HepG2 (cell line): ENCODE results near the gene ZSCAN21. TPM values are rescaled to one million over a fixed set of nuclear protein-coding genes. Genes with fewer than 3 reads are reported as not detected.

Experiments
- ATF4 ChIP-seq, 2 experiments: fragments of 450-650 bp in 1 of 2; sonication (generic) in 1 of 2; formaldehyde crosslinking; IDR thresholded peaks; 2 replicates each; pipeline versions ENCODE4 v1.5.0 to v1.8.0; 2020 to 2022; ENCODE audit warnings: mild to moderate bottlenecking in 1 of 2, missing genetic modification reagents in 1 of 2
- CEBPB ChIP-seq: IDR thresholded peaks from 2 replicates; pipeline ENCODE4 v1.6.1; 2011; ENCODE audit warnings: low read depth, low read length, improper control_type of control experiment, borderline replicate concordance
- DNMT3B ChIP-seq: conservative IDR thresholded peaks from 2 replicates; pipeline ENCODE4 v1.6.1; 2016; ENCODE audit warnings: missing biosample characterization, control low read depth
- FOXJ3 ChIP-seq: sonication (generic); formaldehyde crosslinking; IDR thresholded peaks from 2 replicates; pipeline ENCODE4 v1.4.0; 2020; ENCODE audit warnings: missing genetic modification reagents, mild to moderate bottlenecking, borderline replicate concordance
- GMEB2 ChIP-seq: IDR thresholded peaks from 2 replicates; pipeline ENCODE4 v1.6.1; 2016; ENCODE audit warnings: missing biosample characterization, missing genetic modification reagents, low read depth
- GRHL1 ChIP-seq: sonication (generic); formaldehyde crosslinking; conservative IDR thresholded peaks from 2 replicates; pipeline ENCODE4 v1.8.0; 2022; ENCODE audit warnings: missing genetic modification reagents
- ISX ChIP-seq: sonication (generic); formaldehyde crosslinking; conservative IDR thresholded peaks from 2 replicates; pipeline ENCODE4 v1.5.0; 2020; ENCODE audit warnings: missing genetic modification reagents
- KDM4B ChIP-seq: sonication (generic); formaldehyde crosslinking; IDR thresholded peaks from 2 replicates; pipeline ENCODE4 v1.4.0; 2020; ENCODE audit warnings: missing genetic modification reagents
- KLF12 ChIP-seq: sonication (generic); formaldehyde crosslinking; IDR thresholded peaks from 2 replicates; pipeline ENCODE4 v1.4.0; 2020; ENCODE audit warnings: missing genetic modification reagents, borderline replicate concordance
- MTA3 ChIP-seq: sonication (generic); formaldehyde crosslinking; IDR thresholded peaks from 2 replicates; pipeline ENCODE4 v1.4.0; 2020; ENCODE audit warnings: missing genetic modification reagents
- NFIC ChIP-seq: IDR thresholded peaks from 2 replicates; pipeline ENCODE4 v1.6.1; 2012; ENCODE audit warnings: mild to moderate bottlenecking, low read length, inconsistent platforms
- SMARCE1 ChIP-seq: fragments of 450-650 bp; IDR thresholded peaks from 2 replicates; pipeline ENCODE4 v1.6.1; 2017; ENCODE audit warnings: borderline replicate concordance
- STAT5B ChIP-seq: sonication (generic); formaldehyde crosslinking; IDR thresholded peaks from 2 replicates; pipeline ENCODE4 v1.4.0; 2020; ENCODE audit warnings: missing genetic modification reagents
- THAP7 ChIP-seq: sonication (generic); formaldehyde crosslinking; IDR thresholded peaks from 2 replicates; pipeline ENCODE4 v1.8.1; 2023; ENCODE audit warnings: mild to moderate bottlenecking, missing genetic modification reagents
- TOE1 ChIP-seq: sonication (generic); formaldehyde crosslinking; IDR thresholded peaks from 2 replicates; pipeline ENCODE4 v1.4.0; 2020; ENCODE audit warnings: mild to moderate bottlenecking, missing genetic modification reagents
- ZNF546 ChIP-seq: sonication (generic); formaldehyde crosslinking; conservative IDR thresholded peaks from 2 replicates; pipeline ENCODE4 v1.8.1; 2023; ENCODE audit warnings: mild to moderate bottlenecking, missing genetic modification reagents
- ZNF563 ChIP-seq: sonication (generic); formaldehyde crosslinking; IDR thresholded peaks from 2 replicates; pipeline ENCODE4 v1.8.0; 2022; ENCODE audit warnings: mild to moderate bottlenecking, moderate library complexity, missing genetic modification reagents
- ZNF574 ChIP-seq: sonication (generic); formaldehyde crosslinking; IDR thresholded peaks from 2 replicates; pipeline ENCODE4 v1.4.0; 2020; ENCODE audit warnings: missing genetic modification reagents
- ZSCAN22 ChIP-seq: sonication (generic); formaldehyde crosslinking; IDR thresholded peaks from 2 replicates; pipeline ENCODE4 v1.4.0; 2020; ENCODE audit warnings: mild to moderate bottlenecking, missing genetic modification reagents
- ZXDC ChIP-seq: sonication (generic); formaldehyde crosslinking; IDR thresholded peaks from 2 replicates; pipeline ENCODE4 v1.5.0; 2020; ENCODE audit warnings: mild to moderate bottlenecking, missing genetic modification reagents
- polyA plus RNA-seq, 8 experiments: library from polyadenylated mRNA; depleted of rRNA in 3 of 8; stranded (reverse) in 7 of 8; unstranded in 1 of 8; fragments of >200 nt; fragmentation: Illumina TruSeq in 4 of 8; extraction: Trizol in 4 of 8; gene quantifications; 2 replicates each; pipeline versions ENCODE4 v1.2.1 to v1.2.3, GENCODE V29; 2011 to 2016; ENCODE audit warnings: low read depth in 4 of 8, missing spikeins in 1 of 8, mixed read lengths in 1 of 8; ENCODE audit not compliant: insufficient read depth in 1 of 8
- total RNA-seq, 5 experiments: library from RNA; depleted of rRNA; stranded (reverse); fragments of >200 nt; fragmentation: Illumina TruSeq; extraction: Trizol; gene quantifications; 2 replicates each; pipeline ENCODE4 v1.2.3, GENCODE V29; 2016; ENCODE audit warnings: low read depth in 1 of 5

ZSCAN21 gene
- total and polyA plus RNA-seq, 2 of the 13 experiments (the other 11 are each of a cell fraction or from before 2014, with no cell fraction given): 7.0 to 10.0 TPM

- TF ChIP-seq GRHL1 (no peak), DNMT3B (CRISPR knock-in tag) (no peak), ZSCAN22 (CRISPR knock-in tag) (no peak), CEBPB (no peak), KDM4B (CRISPR knock-in tag) (peak; percentile 74; the same call in 1 of the 2 replicates), NFIC (no peak), THAP7 (no peak), ATF4 (CRISPR knock-in tag; IDR thresholded peaks at IDR 0.05) (no peak), MTA3 (CRISPR knock-in tag) (no peak), ZNF546 (CRISPR knock-in tag) (no peak), SMARCE1 (no peak), ISX (CRISPR knock-in tag) (no peak), ZNF563 (CRISPR knock-in tag) (no peak), TOE1 (no peak), GMEB2 (CRISPR knock-in tag) (no peak), FOXJ3 (no peak; the same call in 1 of the 2 replicates), STAT5B (no peak), ZNF574 (peak; percentile 94), ZXDC (no peak), KLF12 (no peak)
Measured at GRCh38 chr7:100079024-100079560, 29.5 kb downstream of the ZSCAN21 start (continued).
